Measurements from ENCODE around the gene PGAP2. TPM values are rescaled to one million over a fixed set of nuclear protein-coding genes. Genes with fewer than 3 reads are reported as not detected.
A peak's percentile ranks its signal among the peaks of the same experiment; 100 is the strongest.
"Not testable (repeated sequence)": the region's sequence is repeated elsewhere in the genome, so short reads cannot be mapped to it uniquely, and the experiment has no call there.

The PGAP2 gene
- total and polyA plus RNA-seq, 4 experiments from 2014 or later, result 16.2 to 20.7 (median 18.5) TPM

- peak overlapping the region; percentile 94 for H3K27ac ChIP-seq (ENCODE audit: low read depth, low read length)
- ChIA-PET POLR2A (ENCODE audit: partially characterized antibody) (interaction anchor here (0.6 to 9.1 kb wide), 19 partner anchors 7 to 236 kb away, joined by 3 to 659 read pairs (median 14); partner anchors contain the start of genes RHOG and RRM1), CTCF (ENCODE audit: partially characterized antibody) (interaction anchor here (2.3 to 25.8 kb wide), 8 partner anchors 7 to 216 kb away, joined by 13 to 934 read pairs (median 42); partner anchors contain the start of gene RHOG)
- H3K9me3 ChIP-seq (ENCODE audit: control insufficient read depth in 1 of 2, low read length in 2 of 2), result no peaks in the 10 kb centered on the region
- peak overlapping the region; percentile 67 to 92 for H3K4me3 ChIP-seq (ENCODE audit: low read length in 2 of 2)
- Mint-ChIP-seq H3K9me3 (peaks cover 0 to 2% (median 0%) of the 10 kb centered on the region in 8 donors), H3K27ac (peak overlapping the region; percentile 88 to 99 (median 95)), H3K36me3 (peaks cover 4 to 25% of the 10 kb centered on the region in 2 donors), H3K27me3 (no peaks in the 10 kb centered on the region), H3K4me1 (peaks cover 63 to 89% (median 75%) of the 10 kb centered on the region in 4 donors), H3K4me3 (peak overlapping the region; percentile 79 to 97 (median 89))
- peaks cover 82% of the 10 kb centered on the region for H3K4me1 ChIP-seq (ENCODE audit: insufficient read depth, low read length)
- no peaks in the 10 kb centered on the region for H3K36me3 ChIP-seq (ENCODE audit: insufficient read depth, low read length)
- intact Hi-C loops (cut with micrococcal nuclease), result loop anchor here (5.0 kb wide), 1 partner anchor 65 kb away; no protein-coding TSS in a partner anchor
- H3K27me3 ChIP-seq (ENCODE audit: insufficient read depth, low read length), result no peaks in the 10 kb centered on the region
- DNase-seq, result no peak
Measured at GRCh38 chr11:3856856-3857553, 48.6 kb downstream of the PGAP2 start.

GRCh38 chr11:3857628-3858027 lies 49.3 kb downstream of the PGAP2 start:
- DNase-seq, result no peak
- Histone ChIP-seq H3K4me1 (ENCODE audit: insufficient read depth, low read length) (peaks cover 82% of the 10 kb centered on the region), H3K4me3 (ENCODE audit: low read length in 2 of 2) (peak overlapping the region; percentile 67 to 92), H3K9me3 (ENCODE audit: control insufficient read depth in 1 of 2, low read length in 2 of 2) (no peaks in the 10 kb centered on the region), H3K27me3 (ENCODE audit: insufficient read depth, low read length) (no peaks in the 10 kb centered on the region), H3K27ac (ENCODE audit: low read depth, low read length) (peak overlapping the region; percentile 94), H3K36me3 (ENCODE audit: insufficient read depth, low read length) (no peaks in the 10 kb centered on the region)
- Mint-ChIP-seq H3K27ac (peak overlapping the region; percentile 50 to 99 (median 95)), H3K9me3 (peaks cover 0 to 2% (median 0%) of the 10 kb centered on the region in 8 donors), H3K4me3 (peak overlapping the region; percentile 79 to 97 (median 89)), H3K36me3 (peaks cover 4 to 26% of the 10 kb centered on the region in 2 donors), H3K27me3 (no peaks in the 10 kb centered on the region), H3K4me1 (peaks cover 65 to 90% (median 77%) of the 10 kb centered on the region in 4 donors)
- intact Hi-C loops (cut with micrococcal nuclease), result loop anchor here (5.0 kb wide), 1 partner anchor 65 kb away; no protein-coding TSS in a partner anchor
- ChIA-PET POLR2A (ENCODE audit: partially characterized antibody) (interaction anchor here (0.6 to 8.6 kb wide), 8 partner anchors 8 to 215 kb away, joined by 3 to 229 read pairs (median 8); partner anchors contain the start of gene RHOG), CTCF (ENCODE audit: partially characterized antibody) (interaction anchor here (0.6 to 15.4 kb wide), 8 partner anchors 8 to 215 kb away, joined by 3 to 514 read pairs (median 27); partner anchors contain the start of gene RHOG)

GRCh38 chr11:3859373-3859881 lies 51.1 kb downstream of the PGAP2 start:
- Histone ChIP-seq H3K4me3 (ENCODE audit: low read length in 2 of 2) (peak overlapping the region; percentile 19 to 52), H3K27me3 (ENCODE audit: insufficient read depth, low read length) (no peaks in the 10 kb centered on the region), H3K9me3 (ENCODE audit: control insufficient read depth in 1 of 2, low read length in 2 of 2) (no peaks in the 10 kb centered on the region), H3K27ac (ENCODE audit: low read depth, low read length) (peak overlapping the region; percentile 94), H3K4me1 (ENCODE audit: insufficient read depth, low read length) (peaks cover 76% of the 10 kb centered on the region), H3K36me3 (ENCODE audit: insufficient read depth, low read length) (no peaks in the 10 kb centered on the region)
- no peak for DNase-seq
- Mint-ChIP-seq H3K9me3 (peaks cover 0 to 2% (median 0%) of the 10 kb centered on the region in 8 donors), H3K27me3 (no peaks in the 10 kb centered on the region), H3K4me3 (peak overlapping the region; percentile 79 to 97 (median 89)), H3K27ac (peak overlapping the region; percentile 65 to 99 (median 82)), H3K4me1 (peaks cover 58 to 86% (median 73%) of the 10 kb centered on the region in 4 donors), H3K36me3 (peaks cover 4 to 23% of the 10 kb centered on the region in 2 donors)
- CTCF ChIA-PET (ENCODE audit: partially characterized antibody), result interaction anchor here (0.7 to 15.4 kb wide), 11 partner anchors 10 to 214 kb away, joined by 3 to 514 read pairs (median 5); partner anchors contain the start of gene RHOG
- intact Hi-C loops (cut with micrococcal nuclease), result loop anchor here (5.0 kb wide), 1 partner anchor 63 kb away; no protein-coding TSS in a partner anchor
- POLR2A ChIA-PET (ENCODE audit: partially characterized antibody), result interaction anchor here (0.7 to 8.6 kb wide), 12 partner anchors 9 to 213 kb away, joined by 3 to 229 read pairs (median 5); partner anchors contain the start of gene RHOG

- Histone ChIP-seq H3K36me3 (ENCODE audit: insufficient read depth, low read length) (no peaks in the 10 kb centered on the region), H3K9me3 (ENCODE audit: control insufficient read depth in 1 of 2, low read length in 2 of 2) (no peaks in the 10 kb centered on the region), H3K4me3 (ENCODE audit: low read length in 2 of 2) (peak overlapping the region; percentile 3 to 31), H3K27ac (ENCODE audit: low read depth, low read length) (peak overlapping the region; percentile 94), H3K27me3 (ENCODE audit: insufficient read depth, low read length) (no peaks in the 10 kb centered on the region), H3K4me1 (ENCODE audit: insufficient read depth, low read length) (peaks cover 82% of the 10 kb centered on the region)
- DNase-seq, result peak in 1 of 5 donors; percentile 50
- Mint-ChIP-seq H3K27ac (peak overlapping the region; percentile 79 to 99 (median 90)), H3K4me1 (peaks cover 66 to 90% (median 78%) of the 10 kb centered on the region in 4 donors), H3K36me3 (peaks cover 4 to 17% of the 10 kb centered on the region in 2 donors), H3K4me3 (peak overlapping the region; percentile 75 to 91 (median 82)), H3K27me3 (no peaks in the 10 kb centered on the region), H3K9me3 (no peaks in the 10 kb centered on the region)
- POLR2A ChIA-PET (ENCODE audit: partially characterized antibody), result interaction anchor here (0.6 to 8.6 kb wide), 12 partner anchors 8 to 213 kb away, joined by 3 to 229 read pairs (median 4); partner anchors contain the start of gene RHOG
- CTCF ChIA-PET (ENCODE audit: partially characterized antibody), result interaction anchor here (0.7 to 15.4 kb wide), 9 partner anchors 11 to 213 kb away, joined by 3 to 514 read pairs (median 5); partner anchors contain the start of gene RHOG
- intact Hi-C loops (cut with micrococcal nuclease), result no loop called here
Measured at GRCh38 chr11:3860375-3860774, 52.0 kb downstream of the PGAP2 start.

- POLR2A ChIA-PET (ENCODE audit: partially characterized antibody), result interaction anchor here (0.6 to 5.1 kb wide), 8 partner anchors 7 to 203 kb away, joined by 3 to 53 read pairs (median 3); partner anchors contain the start of gene RHOG
- CTCF ChIA-PET (ENCODE audit: partially characterized antibody), result interaction anchor here (1.5 to 15.4 kb wide), 5 partner anchors 11 to 212 kb away, joined by 5 to 514 read pairs (median 43); partner anchors contain the start of gene RHOG
- H3K4me1 Mint-ChIP-seq, result peaks cover 72 to 96% (median 83%) of the 10 kb centered on the region in 4 donors
- peak overlapping the region; percentile 75 to 91 (median 82) for H3K4me3 Mint-ChIP-seq
- H3K27me3 Mint-ChIP-seq; intact Hi-C loops (cut with micrococcal nuclease); H3K36me3 ChIP-seq (ENCODE audit: insufficient read depth, low read length); H3K27me3 ChIP-seq (ENCODE audit: insufficient read depth, low read length); H3K9me3 ChIP-seq (ENCODE audit: control insufficient read depth in 1 of 2, low read length in 2 of 2); H3K9me3 Mint-ChIP-seq: not testable (repeated sequence)
- peak overlapping the region; percentile 3 to 31 for H3K4me3 ChIP-seq (ENCODE audit: low read length in 2 of 2)
- peak overlapping the region; percentile 94 for H3K27ac ChIP-seq (ENCODE audit: low read depth, low read length)
- DNase-seq, result peak in 2 of 5 donors; percentile 37 to 62
- peaks cover 4 to 14% of the 10 kb centered on the region in 2 donors for H3K36me3 Mint-ChIP-seq
- peak overlapping the region; percentile 79 to 99 (median 90) for H3K27ac Mint-ChIP-seq
- H3K4me1 ChIP-seq (ENCODE audit: insufficient read depth, low read length), result peaks cover 88% of the 10 kb centered on the region
Measured at GRCh38 chr11:3860898-3861393, 52.6 kb downstream of the PGAP2 start.

GRCh38 chr11:3861683-3862082 lies 53.3 kb downstream of the PGAP2 start:
- peaks cover 77 to 98% (median 87%) of the 10 kb centered on the region in 4 donors for H3K4me1 Mint-ChIP-seq
- no peak for DNase-seq
- peak overlapping the region in 1 of 2 donors; percentile 31 for H3K4me3 ChIP-seq (ENCODE audit: low read length in 2 of 2)

More at GRCh38 chr11:3861683-3862082, 53.3 kb downstream of the PGAP2 start:
- peak overlapping the region; percentile 69 to 91 (median 82) for H3K4me3 Mint-ChIP-seq
- no peaks in the 10 kb centered on the region for H3K36me3 ChIP-seq (ENCODE audit: insufficient read depth, low read length)
- H3K27me3 ChIP-seq (ENCODE audit: insufficient read depth, low read length), result no peaks in the 10 kb centered on the region
- POLR2A ChIA-PET (ENCODE audit: partially characterized antibody), result interaction anchor here (5.1 kb wide), 1 partner anchor 22 kb away, joined by 53 read pairs; the partner anchor contains the start of gene RHOG
- H3K36me3 Mint-ChIP-seq, result peaks cover 4 to 7% of the 10 kb centered on the region in 2 donors
- peaks cover 94% of the 10 kb centered on the region for H3K4me1 ChIP-seq (ENCODE audit: insufficient read depth, low read length)
- no peaks in the 10 kb centered on the region for H3K9me3 ChIP-seq (ENCODE audit: control insufficient read depth in 1 of 2, low read length in 2 of 2)
- H3K9me3 Mint-ChIP-seq, result no peaks in the 10 kb centered on the region
- H3K27me3 Mint-ChIP-seq, result no peaks in the 10 kb centered on the region
- H3K27ac Mint-ChIP-seq, result peak overlapping the region; percentile 60 to 99 (median 76)
- no peak overlapping the region for H3K27ac ChIP-seq (ENCODE audit: low read depth, low read length)
- intact Hi-C loops (cut with micrococcal nuclease), result no loop called here
- CTCF ChIA-PET (ENCODE audit: partially characterized antibody), result interaction anchor here (1.1 to 15.4 kb wide), 5 partner anchors 12 to 211 kb away, joined by 3 to 514 read pairs (median 43); partner anchors contain the start of gene RHOG

Data from CD4-positive, alpha-beta memory T cell (primary cell).